Fibroblast of skin of right biceps (primary cell): ENCODE results near the gene DDX55.
A peak's percentile ranks its signal among the peaks of the same experiment; 100 is the strongest.
"Not testable (repeated sequence)": the region's sequence is repeated elsewhere in the genome, so short reads cannot be mapped to it uniquely, and the experiment has no call there.

Experiments used
- DNase-seq: peaks from one replicate; pipeline ENCODE4 v3.0.0-alpha.2; 2013

The DDX55 gene, protein sequence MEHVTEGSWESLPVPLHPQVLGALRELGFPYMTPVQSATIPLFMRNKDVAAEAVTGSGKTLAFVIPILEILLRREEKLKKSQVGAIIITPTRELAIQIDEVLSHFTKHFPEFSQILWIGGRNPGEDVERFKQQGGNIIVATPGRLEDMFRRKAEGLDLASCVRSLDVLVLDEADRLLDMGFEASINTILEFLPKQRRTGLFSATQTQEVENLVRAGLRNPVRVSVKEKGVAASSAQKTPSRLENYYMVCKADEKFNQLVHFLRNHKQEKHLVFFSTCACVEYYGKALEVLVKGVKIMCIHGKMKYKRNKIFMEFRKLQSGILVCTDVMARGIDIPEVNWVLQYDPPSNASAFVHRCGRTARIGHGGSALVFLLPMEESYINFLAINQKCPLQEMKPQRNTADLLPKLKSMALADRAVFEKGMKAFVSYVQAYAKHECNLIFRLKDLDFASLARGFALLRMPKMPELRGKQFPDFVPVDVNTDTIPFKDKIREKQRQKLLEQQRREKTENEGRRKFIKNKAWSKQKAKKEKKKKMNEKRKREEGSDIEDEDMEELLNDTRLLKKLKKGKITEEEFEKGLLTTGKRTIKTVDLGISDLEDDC

DNA sequence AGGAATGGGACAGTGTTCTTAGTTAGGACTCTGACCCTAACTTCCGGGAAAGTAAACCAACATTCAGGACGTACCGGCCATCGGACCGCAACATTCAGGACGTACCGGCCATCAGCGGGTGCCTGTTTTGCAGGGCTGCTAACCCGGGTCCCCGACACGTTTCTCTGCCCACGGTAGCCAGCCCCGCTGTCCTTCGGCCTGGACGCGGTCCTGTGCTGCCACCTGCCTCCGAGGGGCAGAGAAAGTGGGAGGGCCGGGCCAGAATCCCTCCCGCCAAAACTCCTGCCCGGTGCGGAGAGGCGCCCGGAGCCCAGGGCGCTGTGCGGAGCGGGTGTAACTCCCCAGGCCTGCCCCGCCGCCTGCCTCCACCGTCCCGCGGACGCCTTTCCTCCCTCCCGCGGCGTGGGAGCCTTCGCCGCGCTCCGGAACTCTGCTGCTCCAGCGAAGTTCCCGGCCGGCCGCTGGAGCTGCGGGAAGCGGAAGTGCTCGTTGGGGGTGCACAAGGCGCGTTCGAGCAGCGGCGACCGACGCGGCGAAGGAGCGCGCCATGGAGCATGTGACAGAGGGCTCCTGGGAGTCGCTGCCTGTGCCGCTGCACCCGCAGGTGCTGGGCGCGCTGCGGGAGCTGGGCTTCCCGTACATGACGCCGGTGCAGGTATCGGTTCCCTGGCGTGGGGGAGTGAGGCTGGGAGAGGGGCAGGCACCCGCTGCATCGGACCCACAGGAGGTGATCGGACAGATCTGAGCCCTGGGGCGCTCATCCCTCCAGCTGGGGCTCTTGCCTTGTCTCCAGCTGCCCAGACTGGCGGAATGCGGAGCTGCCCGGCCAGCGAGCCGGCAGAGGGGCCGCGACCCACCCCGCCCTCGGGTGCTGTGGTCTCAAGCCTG lies at the start of gene DDX55:
Gene DDX55, plus strand, starts transcription at position 498 of the 888 bp plus-strand sequence. Its CDS starts 50 bp downstream, at position 548.
- DNase-seq: peak; percentile 84

DNA sequence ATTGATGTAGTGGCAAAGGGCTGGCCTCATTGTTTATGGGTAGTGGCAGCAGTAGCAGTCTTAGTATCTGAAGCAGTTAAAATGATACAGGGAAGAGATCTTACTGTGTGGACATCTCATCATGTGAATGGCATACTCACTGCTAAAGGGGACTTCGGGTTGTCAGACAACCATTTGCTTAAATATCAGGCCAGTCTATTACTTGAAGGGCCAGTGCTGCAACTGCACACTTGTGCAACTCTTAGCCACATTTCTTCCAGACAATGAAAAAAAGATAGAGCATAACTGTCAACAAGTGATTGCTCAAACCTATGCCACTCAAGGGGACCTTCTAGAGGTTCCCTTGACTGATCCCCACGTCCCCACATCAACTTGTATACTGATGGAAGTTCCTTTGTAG lies 47.8 kb upstream of the DDX55 start:
- not testable (repeated sequence) for DNase-seq

DNA sequence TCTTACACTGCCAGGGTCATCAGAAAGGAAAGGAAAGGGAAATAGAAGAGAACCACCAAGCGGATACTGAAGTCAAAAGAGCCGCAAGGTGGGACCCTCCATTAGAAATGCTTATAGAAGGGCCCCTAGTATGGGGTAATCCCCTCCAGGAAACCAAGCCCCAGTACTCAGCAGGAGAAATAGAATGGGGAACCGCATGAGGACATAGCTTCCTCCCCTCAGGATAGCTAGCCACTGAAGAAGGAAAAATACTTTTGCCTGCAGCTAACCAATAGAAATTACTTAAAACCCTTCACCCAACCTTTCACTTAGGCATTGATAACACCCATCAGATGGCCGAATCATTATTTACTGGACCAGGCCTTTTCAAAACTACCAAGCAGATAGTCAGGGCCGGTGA lies 47.1 kb upstream of the DDX55 start:
- DNase-seq: not testable (repeated sequence)

DNA sequence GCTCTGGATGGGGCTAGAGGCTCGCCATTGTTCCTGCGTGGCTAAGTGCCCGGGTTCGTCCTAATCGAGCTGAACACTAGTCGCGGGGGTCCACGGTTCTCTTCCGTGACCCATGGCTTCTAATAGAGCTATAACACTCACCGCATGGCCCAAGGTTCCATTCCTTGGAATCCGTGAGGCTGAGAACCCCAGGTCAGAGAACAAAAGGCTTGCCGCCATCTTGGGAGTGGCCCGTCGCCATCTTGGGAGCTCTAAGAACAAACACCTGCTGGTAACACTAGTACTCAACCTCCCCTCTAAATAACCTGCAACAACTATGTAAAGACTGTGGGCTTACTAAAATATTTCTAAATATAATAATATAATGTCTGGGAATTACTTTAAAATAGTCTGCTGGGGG lies 43.4 kb upstream of the DDX55 start:
- not testable (repeated sequence) for DNase-seq

DNA sequence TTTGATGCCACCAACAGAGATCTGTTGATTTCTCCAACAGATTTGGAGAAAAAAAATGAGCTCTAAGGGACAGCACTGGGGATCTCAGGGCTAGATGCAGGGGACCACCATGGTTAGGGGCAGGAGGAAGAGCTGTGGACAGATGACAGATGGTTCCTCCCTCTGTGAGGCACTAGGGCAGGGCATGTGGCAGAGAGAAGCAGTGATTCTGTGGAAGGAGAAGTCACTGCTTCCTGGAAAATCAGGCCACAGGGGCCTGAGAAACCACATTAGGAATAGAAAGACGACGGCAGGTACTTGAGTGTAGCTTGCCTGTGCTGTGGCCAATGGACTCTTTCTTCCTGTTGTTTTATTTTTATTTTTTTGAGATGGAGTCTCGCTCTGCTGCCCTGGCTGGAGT lies 42.4 kb upstream of the DDX55 start:
- no peak for DNase-seq

DNA sequence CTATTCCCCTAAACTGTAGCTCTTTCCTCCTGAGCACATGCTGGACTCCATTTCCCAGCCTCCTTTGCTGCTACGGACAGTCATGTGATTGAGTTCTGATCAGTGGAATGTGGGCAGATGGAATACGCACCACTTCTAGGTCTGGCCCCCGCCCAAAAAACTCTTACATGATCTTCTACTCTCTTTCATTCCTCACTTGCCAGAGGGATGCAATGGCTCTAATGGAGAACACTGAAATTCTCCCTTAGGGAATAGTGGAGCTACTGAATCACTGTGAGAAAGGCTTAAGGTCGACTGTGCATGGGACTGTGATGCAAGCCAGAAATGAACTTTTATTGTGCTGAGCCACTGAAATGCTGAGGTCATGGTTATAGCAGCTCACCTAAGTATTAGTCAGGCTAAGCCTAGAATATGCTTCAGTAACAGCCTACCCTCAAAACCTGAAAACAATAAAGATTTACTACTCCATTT lies 30.5 kb upstream of the DDX55 start:
- DNase-seq: peak; percentile 82

DNA sequence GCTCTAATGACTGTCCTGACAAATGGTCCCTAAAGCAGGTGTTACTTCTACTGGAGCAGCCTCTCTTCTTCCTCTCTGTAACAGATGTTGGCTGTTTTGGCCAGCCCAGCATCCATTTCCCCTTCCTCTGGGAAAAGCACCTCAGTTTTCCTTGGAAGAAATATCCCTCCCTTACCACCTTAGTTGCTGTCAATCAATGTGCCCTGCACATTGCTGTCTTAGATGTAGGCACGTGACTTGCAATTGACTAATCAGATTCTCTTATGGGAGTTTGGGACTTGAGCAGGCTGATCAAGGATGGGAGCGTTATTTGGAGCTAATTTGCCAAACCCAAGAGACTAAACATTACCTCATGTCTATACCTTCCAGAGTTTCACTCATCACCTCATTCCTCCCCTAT lies 29.5 kb upstream of the DDX55 start:
- no peak for DNase-seq

DNA sequence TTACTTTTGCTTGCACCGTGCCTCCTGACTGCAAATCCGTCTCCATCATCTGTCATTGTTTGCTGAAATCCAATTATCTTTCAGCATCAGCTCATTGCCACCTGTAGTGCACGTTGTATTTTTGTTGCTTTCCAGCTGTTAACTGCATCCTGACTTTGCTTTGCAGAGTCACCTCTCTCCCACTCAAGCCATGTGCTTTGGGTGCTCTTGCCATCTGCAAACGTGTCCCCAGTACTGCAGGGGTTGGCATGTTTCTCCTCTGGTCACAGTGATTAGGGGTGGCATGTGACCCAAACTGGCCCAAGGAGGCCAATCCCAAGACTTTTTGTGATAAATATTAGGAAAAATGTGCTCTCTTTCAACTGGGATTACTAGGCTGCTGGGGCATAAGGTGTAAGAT lies 28.0 kb upstream of the DDX55 start:
- no peak for DNase-seq

DNA sequence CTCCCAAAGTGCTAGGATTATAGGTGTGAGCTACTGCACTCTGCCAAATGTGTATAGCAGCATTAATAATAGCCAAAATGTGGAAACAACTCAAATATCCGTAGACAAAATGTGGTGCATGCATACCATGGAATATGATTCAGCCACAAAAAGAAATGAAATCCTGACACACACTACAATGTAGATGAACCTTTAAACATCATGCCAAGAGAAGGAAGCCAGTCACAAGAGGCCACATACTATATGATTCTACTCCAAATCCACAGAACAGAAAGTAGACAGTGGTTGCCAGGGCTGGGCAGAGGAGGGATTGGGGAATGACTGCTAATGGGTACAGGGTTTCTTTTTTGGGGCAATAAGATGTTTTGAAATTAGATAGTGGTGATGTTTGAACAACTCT lies 25.3 kb upstream of the DDX55 start:
- DNase-seq: peak; percentile 19

DNA sequence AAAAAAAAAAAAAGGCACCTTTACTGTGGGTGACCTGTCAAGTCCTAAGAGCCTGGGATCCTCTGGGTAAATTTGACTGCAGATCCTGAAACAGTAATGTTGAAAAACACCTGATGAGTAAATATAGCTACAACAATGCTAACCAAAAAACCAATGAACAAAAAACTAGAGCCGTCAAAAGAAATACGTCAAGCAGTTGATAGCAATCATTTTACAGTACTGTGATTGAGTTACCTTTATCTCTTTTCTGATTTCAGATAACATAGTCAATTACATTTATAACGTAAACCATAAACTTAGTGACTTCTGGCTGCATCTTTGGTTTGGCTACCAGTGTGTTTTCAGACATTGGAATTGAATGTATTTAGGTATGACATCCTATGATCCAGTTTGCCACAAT lies 23.7 kb upstream of the DDX55 start:
- no peak for DNase-seq

DNA sequence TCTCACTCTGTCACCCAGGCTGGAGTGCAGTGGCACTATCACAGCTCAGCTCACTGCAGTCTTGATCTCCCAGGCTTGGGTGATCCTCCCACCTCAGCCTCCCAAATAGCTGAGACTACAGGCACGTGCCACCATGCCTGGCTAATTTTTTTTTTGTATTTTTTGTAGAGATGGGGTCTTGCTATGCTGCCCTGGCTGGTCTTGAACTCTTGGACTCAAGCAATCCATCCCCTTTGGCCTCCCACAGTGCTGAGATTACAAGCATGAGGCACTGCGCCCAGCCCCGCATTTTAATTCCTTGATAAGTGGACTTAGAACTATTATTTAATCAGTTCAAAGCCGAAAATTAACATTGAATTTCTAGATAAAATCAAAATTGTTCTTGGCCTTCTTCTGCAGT lies 23.1 kb upstream of the DDX55 start:
- DNase-seq: not testable (repeated sequence)

DNA sequence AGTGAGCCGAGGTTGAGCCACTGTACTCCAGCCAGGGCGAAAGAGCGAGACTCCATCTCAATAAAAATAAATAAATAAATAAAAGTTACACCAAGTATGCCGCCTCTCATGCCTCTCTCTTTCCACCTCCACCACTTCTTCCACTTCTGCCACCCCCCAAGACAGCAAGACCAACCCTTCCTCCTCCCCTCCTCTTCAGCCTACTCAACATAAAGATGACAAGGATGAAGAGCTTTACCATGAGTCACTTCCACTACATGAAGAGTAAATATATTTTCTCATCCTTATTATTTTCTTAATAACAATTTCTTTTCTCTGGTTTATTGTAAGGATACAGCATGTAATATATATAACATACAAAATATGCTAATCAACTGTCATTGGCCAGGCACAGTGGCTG lies 21.1 kb upstream of the DDX55 start:
- no peak for DNase-seq

DNA sequence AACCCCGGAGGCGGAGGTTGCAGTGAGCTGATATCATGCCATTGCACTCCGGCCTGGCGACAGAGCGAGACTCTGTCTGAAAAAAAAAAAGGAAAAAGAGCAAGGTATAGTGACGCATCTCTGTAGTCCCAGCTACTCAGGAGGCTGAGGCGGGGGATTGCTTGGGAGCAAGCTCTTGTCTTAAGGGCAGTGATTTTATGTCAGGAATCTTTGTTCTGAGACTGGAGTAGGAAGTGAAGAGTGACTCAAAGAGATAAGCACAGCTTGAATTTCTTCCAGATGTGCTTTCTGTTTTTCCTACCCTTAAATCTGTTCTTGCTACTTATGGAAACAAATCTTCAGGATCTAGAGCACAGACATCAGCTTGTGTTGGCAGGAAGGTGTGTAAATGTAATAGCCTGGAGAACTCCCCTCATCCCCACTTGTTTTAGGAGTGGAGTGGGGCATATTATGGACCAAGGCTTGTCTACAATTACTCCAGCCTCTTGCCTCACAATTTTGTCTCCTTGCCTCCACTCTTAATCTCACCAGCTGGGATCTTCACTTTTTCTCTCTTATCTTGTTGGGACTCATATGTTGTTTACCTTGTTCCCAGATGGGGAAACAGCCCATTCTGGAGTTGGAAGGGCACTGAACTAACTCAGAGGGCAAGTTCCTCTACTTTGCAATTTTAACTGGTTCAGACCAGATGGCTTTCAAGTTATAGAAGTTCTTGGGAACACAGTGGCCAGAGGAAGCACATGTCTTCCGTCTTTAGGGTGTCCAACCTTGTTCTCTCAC lies 10.0 kb upstream of the DDX55 start:
- DNase-seq: peak; percentile 22

DNA sequence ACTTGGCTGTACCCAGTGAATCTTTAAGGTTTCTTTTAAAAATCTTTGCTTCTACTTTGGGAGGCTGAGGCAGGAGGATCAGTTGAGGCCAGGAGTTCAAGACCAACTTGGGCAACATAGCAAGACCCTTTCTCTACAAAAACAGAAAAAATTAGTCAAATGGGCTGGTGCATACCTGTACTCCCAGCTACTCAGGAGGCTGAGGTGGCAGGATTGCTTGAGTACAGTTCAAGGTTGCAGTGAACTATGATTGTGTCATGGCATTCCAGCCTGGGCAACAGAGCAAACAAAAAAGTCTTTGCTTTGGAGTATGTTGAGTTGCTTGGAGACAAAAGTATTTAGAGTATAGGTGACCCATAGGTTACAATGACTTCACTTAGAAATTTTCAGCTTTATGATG lies 6.2 kb upstream of the DDX55 start:
- no peak for DNase-seq

DNA sequence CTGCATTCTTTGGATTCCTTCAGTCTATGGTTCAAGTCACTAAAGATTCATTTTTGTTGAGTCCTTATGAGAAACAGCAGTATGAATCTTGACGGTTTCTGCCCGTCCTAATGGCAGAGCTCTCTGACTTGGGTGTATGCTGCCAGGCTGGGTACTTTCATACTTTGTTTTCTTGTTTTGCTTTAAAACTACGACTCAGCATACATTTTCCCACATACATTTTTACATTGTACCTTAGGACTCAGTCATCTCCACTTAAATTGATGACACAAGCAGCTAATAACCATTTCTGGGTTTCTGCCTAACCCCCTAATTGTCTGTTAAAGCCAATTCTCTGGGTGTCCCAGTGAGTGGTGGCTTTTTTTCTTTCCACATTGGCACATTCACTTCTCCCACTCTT lies 4.8 kb upstream of the DDX55 start:
- no peak for DNase-seq

DNA sequence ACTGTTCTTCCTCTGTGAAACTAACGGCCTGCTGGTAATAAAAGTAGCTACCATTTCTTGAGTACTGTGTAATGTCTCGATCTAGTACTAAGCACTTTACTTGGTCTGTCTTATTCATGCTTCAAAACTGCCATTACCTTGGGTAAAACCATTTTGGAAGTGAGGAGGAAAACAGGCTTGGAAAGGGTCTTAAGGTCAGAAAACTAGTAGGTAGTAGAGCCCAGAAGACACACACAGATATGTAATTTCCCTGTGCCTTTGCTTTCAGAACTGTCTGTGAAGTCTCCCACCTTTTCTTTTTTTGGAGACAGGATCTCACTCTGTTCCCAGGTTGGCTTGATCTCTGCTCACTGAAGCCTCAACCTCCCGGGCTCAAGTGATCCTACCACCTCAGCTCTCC lies 3.4 kb upstream of the DDX55 start:
- DNase-seq: no peak

DNA sequence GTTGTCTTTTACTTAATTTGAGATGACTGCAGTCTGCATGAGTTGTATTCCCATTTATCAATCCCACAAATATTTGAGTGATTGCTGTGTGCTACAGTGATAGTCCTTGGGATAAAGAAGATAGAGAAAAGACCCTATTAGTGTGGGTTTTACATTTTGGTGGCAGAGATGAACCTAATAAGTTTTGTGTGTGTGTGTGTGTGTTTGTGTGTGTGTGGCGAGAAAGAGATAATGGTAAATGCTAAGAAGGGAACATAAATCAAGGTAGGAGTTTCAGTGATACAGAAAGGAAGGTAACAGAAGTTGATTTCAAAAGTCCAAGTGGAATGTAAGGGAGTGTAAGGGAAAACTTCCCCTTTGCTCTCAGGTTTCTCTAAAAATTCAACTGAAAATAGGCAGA lies 2.6 kb upstream of the DDX55 start:
- DNase-seq: no peak

DNA sequence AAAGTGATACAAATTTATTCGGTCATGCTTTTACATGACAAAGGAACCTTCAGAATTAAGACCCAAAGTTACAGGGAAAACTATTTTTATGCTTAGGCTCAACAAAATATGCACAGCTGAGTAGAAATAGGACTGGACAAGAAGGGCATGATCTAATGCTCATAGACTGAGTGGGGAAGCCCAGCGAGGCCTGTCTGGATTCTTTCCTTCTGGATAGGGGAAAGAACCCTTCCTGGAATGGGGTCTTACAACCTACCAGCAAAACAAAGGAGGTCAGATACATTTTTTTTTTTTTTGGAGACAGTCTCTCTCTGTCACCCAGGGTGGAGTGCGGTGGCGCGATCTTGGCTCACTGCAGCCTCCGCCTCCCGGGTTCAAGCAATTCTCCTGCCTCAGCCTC lies 2.2 kb upstream of the DDX55 start:
- no peak for DNase-seq

DNA sequence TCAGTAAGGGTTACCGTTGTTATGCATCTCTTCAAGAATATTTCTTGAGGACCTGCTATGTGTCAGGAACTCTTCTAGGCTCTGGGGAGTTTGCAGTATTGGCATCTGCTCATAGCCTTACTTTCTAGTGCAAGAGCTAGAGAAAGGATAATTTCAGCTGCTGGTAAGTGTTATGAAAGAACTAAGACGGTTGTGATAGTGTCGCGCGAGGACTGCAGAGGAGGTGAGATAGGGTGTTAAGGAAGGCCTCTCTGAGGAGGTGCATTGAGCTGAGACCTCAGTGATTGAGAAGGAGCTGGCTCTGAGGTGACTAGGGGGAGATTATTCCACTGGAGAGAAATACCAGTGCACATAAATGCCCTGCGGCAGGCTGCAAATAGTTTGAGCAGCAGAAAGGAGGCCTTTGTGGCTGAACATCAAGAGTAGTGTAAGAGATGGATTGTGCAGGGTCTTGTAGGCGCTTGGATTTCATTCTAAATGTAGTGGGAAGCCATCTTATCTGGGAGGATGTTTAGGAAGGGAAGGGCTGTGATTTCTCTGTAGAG lies 824 bp downstream of the DDX55 start:
- DNase-seq: no peak

DNA sequence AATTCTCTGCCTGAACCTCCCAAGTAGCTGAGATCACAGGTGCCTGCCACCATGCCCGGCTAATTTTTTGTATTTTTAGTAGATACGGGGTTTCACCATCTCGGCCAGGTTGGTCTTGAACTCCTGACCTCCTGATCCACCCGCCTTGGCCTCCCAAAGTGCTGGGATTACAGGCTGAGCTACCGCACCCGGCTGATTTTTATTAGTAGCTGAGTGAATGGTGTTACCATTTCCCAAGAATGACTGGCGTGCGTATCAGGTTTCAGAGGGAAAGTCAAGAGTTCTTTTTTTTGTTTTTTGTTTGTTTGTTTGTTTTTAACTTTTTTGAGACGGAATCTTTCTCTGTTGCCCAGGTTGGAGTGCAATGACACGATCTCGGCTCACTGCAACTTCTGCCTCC lies 1.6 kb downstream of the DDX55 start:
- not testable (repeated sequence) for DNase-seq

DNA sequence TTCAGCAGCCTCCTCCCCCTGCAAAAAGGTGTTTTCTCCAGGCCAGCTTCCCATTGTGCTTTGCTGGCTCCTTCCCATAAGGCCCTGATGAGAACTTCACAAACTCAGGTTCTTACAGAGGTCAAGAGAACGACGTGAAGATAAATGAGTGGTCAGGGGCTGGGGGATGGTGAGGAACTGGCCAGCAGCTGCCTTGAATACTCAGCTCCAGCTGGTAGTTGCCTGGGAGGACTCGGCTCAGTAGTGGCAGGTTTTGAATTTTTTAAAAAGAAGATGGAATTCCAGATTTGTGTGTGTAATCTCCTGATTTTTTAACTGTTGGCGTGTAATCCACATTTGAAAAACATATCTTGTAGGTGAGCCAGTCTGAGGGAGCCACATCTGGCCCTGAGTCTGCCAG lies 5.9 kb downstream of the DDX55 start:
- DNase-seq: no peak

DNA sequence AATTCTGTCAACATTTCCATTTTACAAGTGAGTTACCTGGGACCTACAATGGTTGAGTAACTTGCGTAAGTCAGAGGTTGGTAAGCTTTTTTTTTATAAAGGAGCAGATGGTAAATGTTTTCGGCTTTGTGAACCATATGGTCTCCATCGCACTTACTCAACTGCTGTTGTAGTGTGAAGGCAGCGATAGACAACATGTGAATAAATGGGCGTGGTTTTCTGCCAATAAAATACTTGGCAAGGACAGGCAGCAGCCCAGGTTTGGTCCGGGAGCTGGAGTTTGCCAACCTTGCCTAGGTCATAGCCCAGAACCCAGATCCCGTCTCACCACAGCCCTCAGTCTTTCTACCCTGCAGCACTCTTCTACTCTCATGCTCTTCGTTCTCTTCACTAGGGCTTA lies 6.3 kb downstream of the DDX55 start:
- no peak for DNase-seq
